K562 (cell line): ENCODE results near the gene CREB3L1. TPM values are rescaled to one million over a fixed set of nuclear protein-coding genes. Genes with fewer than 3 reads are reported as not detected.

Experiments
- ATF6 ChIP-seq: sonication (generic); formaldehyde crosslinking; IDR thresholded peaks from 2 replicates; pipeline ENCODE4 v1.4.0; 2020; ENCODE audit warnings: mild to moderate bottlenecking, missing genetic modification reagents
- HDAC1 ChIP-seq, 2 experiments: fragments of 450-650 bp; IDR thresholded peaks; 2 replicates each; pipeline ENCODE4 v1.6.1; 2016 to 2017; ENCODE audit warnings: inconsistent platforms in 1 of 2, mild to moderate bottlenecking in 1 of 2, moderate library complexity in 1 of 2
- ILF3 ChIP-seq: fragments of 450-650 bp; IDR thresholded peaks from 2 replicates; pipeline ENCODE4 v1.6.1; 2018; ENCODE audit warnings: antibody characterized with exemption, mild to moderate bottlenecking, moderate library complexity, borderline replicate concordance
- NFIC ChIP-seq: fragments of 450-650 bp; IDR thresholded peaks from 2 replicates; pipeline ENCODE4 v1.6.1; 2017; ENCODE audit warnings: mild to moderate bottlenecking, inconsistent platforms
- TAL1 ChIP-seq: fragments of 450-650 bp; IDR thresholded peaks from 2 replicates; pipeline ENCODE4 v1.6.1; 2016; ENCODE audit warnings: mild to moderate bottlenecking
- THRB ChIP-seq: fragments of 450-650 bp; formaldehyde crosslinking; conservative IDR thresholded peaks from 2 replicates; pipeline ENCODE4 v1.4.0; 2022; ENCODE audit warnings: mild to moderate bottlenecking, missing genetic modification characterization
- U2AF1 ChIP-seq: fragments of 200-400 bp; formaldehyde crosslinking; optimal IDR thresholded peaks from 2 replicates; pipeline ENCODE3; 2017; ENCODE audit warnings: mild to moderate bottlenecking, low read depth, low read length, moderate library complexity
- ZNF140 ChIP-seq: fragments of 250-450 bp; sonication (Bioruptor Pico); IDR thresholded peaks from 2 replicates; pipeline ENCODE4 v1.8.0; 2021; ENCODE audit warnings: moderate library complexity, mild to moderate bottlenecking, inconsistent platforms
- ZNF407 ChIP-seq: fragments of 450-650 bp; IDR thresholded peaks from 2 replicates; pipeline ENCODE4 v1.6.1; 2016; ENCODE audit warnings: low read depth
- polyA plus RNA-seq, 8 experiments: library from polyadenylated mRNA; depleted of rRNA in 4 of 8; stranded (reverse) in 5 of 8; unstranded in 3 of 8; fragments of >200 nt; fragmentation: Nextera tagmentation in 2 of 8; fragmentation: Illumina TruSeq in 1 of 8; extraction: Ambion mirVana in 2 of 8; extraction: Trizol in 1 of 8; gene quantifications; 2 replicates each; pipeline versions ENCODE4 v1.2.1 to v1.2.3, GENCODE V29; 2011 to 2014; ENCODE audit warnings: inconsistent platforms in 1 of 8, missing spikeins in 1 of 8
- total RNA-seq, 7 experiments: library from RNA; depleted of rRNA in 6 of 7; stranded (reverse); fragments of >200 nt in 6 of 7; fragmentation: Illumina TruSeq in 2 of 7; extraction: Trizol in 2 of 7; gene quantifications; 2 replicates each; pipeline versions ENCODE4 v1.2.1 to v1.2.3, GENCODE V29; 2011 to 2021; ENCODE audit warnings: low replicate concordance in 1 of 7
- TF ChIP-seq, protein P1 (sequence below), 2 experiments: IDR thresholded peaks; 2 replicates each; pipeline ENCODE4 v1.6.1; 2011; ENCODE audit warnings: borderline replicate concordance in 1 of 2, control low read depth in 1 of 2, low read depth in 1 of 2, low read length in 1 of 2, mild to moderate bottlenecking in 1 of 2, mixed read lengths in 1 of 2, moderate library complexity in 1 of 2; ENCODE audit not compliant: insufficient read depth in 1 of 2, insufficient read length in 1 of 2, poor library complexity in 1 of 2, severe bottlenecking in 1 of 2; ENCODE audit errors: extremely low read depth in 1 of 2
- TF ChIP-seq, protein P2 (sequence below): sonication (generic); formaldehyde crosslinking; IDR thresholded peaks from 2 replicates; pipeline ENCODE4 v1.9.0; 2022; ENCODE audit warnings: mild to moderate bottlenecking, missing genetic modification reagents

The CREB3L1 gene
- total and polyA plus RNA-seq, 9 of the 15 experiments (the other 6 are each of a cell fraction or from before 2014, with no cell fraction given) = 1.2 to 27.6 (median 3.7) TPM

DNA sequence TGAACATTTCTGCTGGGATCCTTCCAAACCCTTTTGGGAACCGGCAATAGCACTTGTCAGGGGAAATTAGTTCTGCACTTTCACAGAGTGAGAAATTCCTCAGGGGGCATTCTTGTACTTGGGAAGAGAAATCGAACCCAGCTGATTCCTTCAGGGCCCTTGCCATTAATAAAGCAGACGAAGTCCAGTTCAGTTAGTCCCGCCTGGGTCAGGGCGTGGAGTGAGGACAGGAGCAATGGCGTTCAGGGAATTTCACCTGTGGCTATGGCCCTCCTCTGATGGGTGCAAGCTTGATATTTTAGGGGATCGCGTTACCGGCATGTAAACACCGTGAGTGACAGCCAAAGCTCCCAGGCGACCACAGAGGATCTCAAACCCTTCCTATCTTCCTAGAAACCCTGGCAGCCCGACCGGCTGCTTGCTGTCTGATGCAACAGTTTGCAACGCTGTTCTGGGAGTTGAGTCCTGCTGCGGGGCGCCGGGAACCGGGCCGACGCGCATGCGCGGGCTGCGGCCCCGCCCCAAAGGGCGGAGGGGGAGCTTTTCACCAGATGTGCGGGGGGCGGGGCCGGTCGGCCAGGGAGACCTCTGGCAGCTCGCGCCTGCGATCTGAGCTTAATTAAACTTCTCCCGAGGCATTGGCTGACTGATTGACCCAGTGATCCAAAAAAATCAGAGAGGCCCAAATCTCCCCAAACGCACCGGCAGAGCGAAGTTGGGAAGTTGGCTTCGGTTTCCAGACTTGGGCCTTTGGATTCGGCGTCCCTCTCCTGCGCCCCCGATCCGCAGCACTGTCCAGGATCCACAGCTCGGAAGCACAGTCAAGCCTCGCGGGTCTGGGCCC is 34.3 kb upstream of the CREB3L1 start (continued):
- TF ChIP-seq ZNF407 (no peak), THRB (CRISPR knock-in tag) (peak; percentile 30; the same call in 1 of the 2 replicates), ATF6 (CRISPR knock-in tag) (peak; percentile 15; the same call in 1 of the 2 replicates), TAL1 (peak; percentile 76), HDAC1 (IDR thresholded peaks at IDR 0.05) (peak in 1 of 2 experiments; percentile 30; a peak in 1 of 4 replicates), ZNF140 (CRISPR knock-in tag) (no peak), NFIC (peak; percentile 38; the same call in 1 of the 2 replicates), U2AF1 (no peak), ILF3 (no peak)
- TF ChIP-seq, protein P1, sequence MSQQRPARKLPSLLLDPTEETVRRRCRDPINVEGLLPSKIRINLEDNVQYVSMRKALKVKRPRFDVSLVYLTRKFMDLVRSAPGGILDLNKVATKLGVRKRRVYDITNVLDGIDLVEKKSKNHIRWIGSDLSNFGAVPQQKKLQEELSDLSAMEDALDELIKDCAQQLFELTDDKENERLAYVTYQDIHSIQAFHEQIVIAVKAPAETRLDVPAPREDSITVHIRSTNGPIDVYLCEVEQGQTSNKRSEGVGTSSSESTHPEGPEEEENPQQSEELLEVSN (IDR thresholded peaks at IDR 0.05; ENCODE audit: borderline replicate concordance in 1 of 2, extremely low read depth in 1 of 2, insufficient read depth in 1 of 2, insufficient read length in 1 of 2, low read depth in 1 of 2, low read length in 1 of 2, poor library complexity in 1 of 2, severe bottlenecking in 1 of 2) = peak; percentile 38 to 44
- TF ChIP-seq, protein P2, sequence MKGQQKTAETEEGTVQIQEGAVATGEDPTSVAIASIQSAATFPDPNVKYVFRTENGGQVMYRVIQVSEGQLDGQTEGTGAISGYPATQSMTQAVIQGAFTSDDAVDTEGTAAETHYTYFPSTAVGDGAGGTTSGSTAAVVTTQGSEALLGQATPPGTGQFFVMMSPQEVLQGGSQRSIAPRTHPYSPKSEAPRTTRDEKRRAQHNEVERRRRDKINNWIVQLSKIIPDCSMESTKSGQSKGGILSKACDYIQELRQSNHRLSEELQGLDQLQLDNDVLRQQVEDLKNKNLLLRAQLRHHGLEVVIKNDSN = 0 out of 2 replicates have a peak, but pooled peaks have one; percentile 9
